HG03460 (cell line): ENCODE measurements around the gene EYA2.

ENCODE experiments used
- ATAC-seq: cut with Tn5 transposase; IDR thresholded peaks from one replicate; pipeline ENCODE4 v1.9.1; 2021; ENCODE audit not compliant: unreplicated experiment

Gene EYA2

DNA sequence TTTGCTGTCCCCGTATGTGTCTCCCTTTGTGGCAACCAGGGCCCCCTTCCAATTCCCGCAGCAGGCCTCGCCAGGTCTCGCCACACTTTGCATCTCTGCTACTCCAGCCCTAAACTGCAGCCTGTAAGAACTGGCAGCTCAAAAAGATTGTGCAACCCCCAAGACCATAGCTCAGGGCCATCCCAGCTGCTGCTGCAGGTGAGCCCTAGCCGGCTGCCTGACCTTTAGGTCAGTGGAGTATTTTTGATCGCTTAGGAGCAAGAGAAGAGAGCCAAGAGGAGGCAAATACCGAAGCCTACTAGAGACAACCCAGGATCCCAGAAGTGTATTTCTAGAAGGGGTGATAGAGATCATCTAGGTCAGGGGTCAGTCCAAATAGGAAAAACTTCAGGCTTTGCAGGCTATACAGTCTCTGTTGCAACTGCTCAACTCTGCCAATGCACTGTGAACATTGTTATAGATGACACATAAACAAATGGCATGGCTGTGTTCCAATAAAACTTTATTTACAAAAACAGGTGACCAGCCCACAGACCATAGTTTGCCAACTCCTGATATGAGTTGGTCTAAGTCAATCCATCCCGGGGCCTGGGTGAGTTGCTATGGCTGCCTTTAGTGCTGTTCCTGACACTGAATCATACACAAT lies 138.4 kb downstream of the EYA2 start:
- ATAC-seq, result no peak

DNA sequence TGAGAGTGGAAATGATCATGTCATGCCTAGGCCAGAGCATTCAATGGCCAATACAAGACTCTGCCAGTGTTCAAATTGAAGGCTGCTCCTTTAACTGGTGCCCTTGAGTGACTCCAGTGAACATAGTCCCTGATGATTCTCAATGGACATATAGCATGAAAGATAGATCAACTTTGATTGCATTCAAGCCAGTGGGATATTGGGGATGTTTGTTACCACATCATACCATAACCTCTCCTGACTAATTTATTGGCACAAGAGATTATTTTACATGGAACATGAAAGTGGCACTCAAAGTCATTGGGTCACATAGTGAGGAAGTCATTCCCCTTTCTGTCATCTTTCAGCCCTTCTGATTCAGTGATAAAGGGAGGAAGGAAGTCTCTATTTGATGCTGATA lies 139.0 kb downstream of the EYA2 start:
- no peak for ATAC-seq

DNA sequence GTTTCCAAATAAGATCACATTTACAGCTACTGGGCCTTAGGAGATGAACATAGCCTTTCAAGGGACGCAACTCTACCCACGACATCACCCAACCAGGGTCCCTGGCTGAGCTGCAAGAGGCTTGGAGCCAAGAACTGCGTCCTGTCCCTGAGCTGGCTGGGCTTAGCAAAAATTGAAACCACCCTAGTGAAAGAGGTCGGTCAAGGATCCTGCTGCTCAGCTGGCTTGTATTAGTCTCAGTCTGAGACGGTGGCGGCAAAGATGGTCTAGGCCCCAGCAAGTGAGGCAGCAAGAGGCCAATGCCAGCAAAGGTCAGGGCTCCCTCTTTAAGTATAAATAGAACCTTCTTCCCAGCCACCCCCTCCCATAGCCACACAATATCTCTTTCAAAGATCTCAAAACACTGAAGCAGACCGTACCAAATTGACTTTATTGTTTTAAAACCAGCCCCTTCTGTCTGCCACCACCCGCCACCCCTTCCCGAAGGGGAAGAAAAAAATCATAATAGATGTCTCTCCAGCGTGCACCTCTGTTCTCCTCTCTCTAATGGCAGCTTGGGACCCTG lies 140.5 kb downstream of the EYA2 start:
- ATAC-seq, result no peak

DNA sequence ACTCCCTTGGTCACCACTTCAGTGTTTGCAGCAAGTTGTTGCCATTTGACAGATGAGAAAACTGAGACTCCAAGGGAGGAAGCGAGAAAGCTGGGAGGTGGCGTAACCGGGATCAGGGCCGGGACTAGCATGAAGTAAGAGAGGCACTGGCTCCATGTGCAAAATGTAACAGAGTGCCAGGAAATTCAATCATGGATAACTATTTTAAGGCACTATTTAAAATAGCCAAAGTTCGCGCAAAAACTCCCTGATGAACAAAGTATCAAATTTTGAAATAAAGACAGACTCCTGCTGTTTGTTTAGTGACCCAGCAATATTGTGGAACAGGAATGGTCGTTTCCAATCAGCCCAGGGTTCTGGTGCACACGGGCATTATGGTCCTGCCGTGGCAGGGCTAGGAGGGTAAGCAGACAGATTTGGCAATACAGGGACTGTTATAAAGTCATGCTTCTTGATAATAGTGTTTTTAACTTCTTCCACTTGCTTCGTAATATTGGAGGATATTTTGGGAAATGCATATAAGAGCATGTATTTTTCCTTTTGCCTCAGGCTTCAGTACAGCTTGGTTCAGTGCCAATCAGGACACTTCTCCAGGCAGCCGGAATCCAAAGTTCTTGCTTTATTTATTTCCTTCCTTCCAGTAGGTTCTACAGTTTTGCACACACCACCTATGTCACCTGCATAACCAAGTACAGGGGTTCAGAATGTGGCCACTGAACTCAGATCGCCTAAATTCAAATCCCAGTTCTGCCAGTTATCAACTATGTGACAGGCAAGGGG lies 141.6 kb downstream of the EYA2 start:
- ATAC-seq, result no peak

DNA sequence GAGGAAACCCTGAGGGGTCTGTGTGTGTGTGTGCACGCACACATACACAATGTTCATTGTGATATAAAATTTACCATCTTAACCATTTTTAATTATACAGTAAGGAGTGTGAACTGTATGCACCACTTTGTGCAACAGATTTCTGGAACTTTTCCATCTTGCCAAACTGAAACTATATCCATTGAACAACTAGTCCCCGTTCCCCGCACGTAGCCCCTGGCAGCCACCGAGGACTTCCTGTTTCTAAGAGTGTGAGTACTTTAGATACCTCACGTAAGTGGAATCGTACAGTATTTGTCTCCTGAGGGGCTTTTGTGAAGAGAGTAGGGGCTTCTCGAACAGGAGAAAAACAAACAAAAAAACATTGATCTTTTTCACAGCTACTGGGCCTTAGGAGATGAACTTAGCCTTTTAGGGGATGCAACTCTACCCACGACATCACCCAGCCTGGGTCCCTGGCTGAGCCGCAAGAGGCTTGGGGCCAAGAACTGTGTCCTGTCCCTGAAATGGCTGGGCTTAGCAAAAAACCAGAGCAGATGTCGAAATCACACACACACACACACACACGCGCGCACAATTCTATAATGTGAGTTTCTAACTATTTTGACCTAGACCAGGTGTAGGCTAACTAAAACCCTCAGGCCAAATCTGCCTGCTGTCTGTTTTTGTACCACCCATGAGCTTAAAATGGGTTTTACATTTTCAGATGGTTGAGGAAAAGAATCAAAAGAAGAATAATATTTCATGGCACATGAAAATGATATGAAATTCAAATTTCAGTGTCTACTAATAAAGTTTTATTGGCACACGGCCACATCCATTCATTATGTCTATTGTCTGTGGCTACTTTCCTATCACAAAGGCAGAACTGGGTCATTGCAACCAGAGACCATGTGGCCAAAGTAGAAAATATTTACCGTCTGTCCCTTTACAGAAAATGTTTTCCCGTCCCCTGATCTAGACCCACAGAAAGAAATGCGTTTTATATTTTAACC lies 144.2 kb downstream of the EYA2 start:
- ATAC-seq, result no peak

DNA sequence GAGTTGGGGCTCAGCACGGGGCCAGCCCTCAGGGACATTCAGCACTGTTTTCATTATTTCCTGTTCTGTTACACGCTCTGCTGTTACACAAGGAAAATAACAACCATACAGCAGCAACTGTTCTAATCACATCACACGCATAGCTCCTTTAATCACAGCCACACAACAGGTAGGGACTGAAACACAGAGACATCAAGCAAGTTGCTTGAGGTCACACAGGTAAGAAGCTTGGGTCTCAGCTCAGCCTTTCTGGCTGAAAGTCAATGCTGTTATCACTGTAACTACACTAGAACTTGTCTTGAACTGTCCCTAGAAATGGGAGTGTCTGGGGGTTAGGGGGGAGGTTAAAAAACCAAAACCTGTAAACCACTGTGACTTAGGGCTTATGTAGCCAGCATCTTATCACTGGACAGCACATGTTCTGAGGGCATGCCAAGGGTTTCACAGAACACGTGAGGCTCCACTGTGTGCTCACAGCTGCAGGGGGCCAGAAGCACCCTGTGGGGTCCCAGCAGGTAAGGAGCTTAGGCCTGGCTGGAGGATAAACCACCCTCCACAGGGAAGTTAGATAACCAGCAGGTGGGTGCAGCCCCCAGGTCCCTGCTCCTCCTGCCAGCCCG lies 146.0 kb downstream of the EYA2 start:
- ATAC-seq, result no peak

DNA sequence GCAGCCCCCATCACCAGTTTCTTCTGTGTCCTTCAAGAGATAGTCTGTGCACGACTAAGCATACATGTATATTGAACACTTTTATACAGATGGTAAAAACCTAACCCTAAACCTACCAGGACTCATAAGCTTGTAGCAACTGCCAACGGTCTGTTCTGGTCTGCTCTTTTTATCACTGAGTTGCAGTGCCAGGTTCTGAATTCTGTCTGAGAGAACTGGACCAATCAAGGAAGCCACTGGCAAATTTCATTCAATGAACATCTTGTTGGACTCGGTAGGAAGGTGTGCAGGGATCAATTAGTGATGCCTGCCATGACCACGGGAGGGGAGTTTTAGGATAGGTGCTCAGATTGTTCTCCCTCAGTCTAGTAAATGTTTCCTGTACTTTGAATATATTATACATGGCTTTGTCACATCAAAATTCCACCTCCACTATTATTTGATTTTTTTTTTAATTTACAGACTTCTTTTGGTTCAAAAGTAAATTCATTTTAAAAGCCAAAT lies 146.8 kb downstream of the EYA2 start:
- no peak for ATAC-seq

DNA sequence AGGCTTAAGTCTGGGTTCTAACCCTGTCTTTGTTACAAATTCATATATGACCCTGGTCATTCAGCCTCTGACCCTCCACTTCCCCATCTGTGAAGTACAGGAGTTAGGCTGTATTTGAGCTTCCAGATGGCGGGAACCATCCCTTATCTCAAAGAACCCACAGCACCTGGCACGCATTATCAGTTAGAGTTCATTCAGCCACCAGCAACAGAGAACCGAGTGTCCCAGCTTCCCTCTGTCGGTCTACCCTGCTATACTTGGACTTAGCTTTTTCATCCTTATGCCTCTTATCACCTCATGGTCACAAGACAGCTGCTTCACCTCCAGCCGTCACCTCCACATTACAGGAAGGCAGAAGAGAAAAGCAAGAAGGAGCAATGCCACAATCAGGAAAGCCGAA lies 147.8 kb downstream of the EYA2 start:
- no peak for ATAC-seq

DNA sequence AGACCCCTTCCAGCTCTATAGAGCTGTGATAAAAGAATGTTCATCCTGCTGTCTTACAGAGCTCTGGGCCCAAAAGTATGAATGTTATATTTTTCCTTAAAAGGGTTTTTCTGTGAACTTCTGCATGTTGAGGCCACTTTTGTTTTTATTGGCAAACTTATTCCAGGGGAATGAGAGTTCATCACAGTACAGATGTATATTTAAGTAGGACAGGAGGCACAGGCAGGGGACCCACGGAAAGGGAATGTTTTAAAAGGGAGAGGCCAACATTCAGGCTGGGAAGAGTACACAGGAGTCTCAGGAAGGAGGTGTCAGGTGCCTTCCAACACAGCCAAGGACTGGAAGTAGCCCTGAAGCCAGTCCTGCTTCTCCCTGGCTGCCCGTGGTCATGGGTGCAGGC lies 148.4 kb downstream of the EYA2 start:
- no peak for ATAC-seq

DNA sequence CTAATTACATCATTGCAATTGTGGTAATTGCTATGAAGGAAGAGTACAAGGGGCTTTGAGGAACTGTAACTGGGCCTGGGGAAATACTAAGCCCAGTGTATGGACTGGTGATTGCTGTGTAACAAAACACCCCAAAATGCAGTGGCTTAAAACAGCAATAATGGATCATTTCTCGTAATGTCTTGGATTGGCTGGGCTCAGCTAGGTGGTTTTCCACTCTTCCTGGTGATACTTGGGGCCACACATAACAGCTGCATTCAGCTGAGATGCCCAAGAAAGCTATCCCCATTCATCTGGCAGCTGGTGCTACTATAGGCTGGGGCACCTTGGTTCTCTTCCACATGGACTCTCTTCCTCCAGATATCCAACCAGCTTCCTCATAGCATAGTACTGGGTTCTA lies 150.3 kb downstream of the EYA2 start:
- ATAC-seq, result no peak

DNA sequence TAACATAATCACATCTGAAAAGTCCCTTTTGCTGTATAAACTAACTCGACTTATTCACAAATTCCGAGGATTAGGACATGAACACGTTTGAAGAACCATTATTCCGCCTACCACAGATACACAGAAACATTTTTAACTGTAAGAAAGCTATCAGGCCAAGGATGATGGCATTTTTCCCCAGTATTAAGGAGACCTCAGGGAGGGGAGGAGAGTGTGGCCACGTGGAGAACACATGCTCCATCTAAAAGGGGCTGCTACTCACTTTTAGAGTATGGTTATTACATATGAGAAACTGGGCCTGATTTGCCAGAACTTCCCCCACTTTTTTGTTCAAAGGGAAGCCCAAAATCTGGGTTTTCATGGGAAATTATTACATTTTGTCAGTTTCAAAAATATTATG lies 153.4 kb downstream of the EYA2 start:
- no peak for ATAC-seq

DNA sequence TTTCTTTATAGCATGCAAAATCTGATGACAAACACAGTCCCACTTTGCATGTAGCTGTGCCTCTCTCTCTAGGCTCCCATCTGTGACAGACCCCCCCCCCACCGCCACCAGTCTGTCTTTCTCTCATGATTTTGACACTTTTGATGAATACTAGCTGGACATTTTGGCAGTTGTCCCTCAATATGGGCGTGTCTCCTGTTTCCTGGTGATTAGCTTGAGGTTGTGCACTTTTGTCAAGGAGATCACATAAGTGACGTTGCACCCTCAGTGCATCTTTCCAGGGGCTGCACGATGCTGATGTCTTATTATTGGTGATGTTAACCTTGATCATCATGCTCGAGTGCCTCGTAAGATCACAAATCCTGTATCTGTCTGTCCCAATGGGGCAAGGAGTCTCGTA lies 155.1 kb downstream of the EYA2 start:
- no peak for ATAC-seq

DNA sequence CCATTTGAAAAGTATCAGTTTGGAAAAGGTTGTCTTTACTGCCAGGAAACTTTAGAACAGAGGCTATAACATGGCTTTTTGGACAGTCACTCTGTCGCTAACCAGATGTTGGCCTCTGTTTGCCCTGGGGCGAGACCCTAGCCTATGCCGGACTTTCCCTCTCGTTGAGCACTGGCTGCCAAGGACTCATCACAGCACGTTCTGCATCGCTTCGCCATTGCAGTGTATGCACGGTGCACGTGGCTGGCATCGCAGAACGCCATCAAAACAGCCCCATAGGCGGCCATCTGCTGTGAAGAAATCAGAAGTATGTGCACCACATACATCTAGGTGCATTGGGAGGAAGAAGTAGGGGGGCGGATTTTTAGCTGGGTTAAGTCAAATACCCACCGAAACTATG lies 156.4 kb downstream of the EYA2 start:
- no peak for ATAC-seq

DNA sequence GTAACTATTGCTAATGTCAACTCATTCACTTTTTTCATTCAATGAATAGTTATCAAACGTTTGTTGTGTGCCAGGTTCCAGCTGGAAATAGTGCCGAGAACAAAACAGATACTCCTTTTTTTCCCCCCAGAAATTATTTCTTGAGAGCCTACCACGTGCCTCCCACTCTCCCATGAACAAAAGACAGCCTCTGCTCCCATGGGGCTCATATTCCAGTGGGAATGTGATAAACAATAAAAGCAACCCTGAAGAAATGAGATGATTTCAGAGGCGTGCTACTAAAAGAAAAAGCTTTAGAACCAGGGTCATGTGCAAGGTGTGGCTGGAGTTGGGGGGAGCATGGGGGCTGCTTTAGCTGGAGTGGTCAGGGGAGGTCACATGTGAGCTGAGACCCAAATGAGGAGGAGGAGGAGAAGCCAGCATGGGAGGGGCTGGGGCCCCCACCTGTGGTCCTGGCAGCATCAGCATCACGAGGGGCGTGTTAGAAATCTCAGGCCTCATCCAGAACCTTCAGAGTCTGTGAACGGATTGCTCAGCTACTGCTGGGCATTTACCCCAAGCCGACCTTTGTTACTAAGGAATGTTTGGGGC lies 157.4 kb downstream of the EYA2 start:
- ATAC-seq, result no peak

DNA sequence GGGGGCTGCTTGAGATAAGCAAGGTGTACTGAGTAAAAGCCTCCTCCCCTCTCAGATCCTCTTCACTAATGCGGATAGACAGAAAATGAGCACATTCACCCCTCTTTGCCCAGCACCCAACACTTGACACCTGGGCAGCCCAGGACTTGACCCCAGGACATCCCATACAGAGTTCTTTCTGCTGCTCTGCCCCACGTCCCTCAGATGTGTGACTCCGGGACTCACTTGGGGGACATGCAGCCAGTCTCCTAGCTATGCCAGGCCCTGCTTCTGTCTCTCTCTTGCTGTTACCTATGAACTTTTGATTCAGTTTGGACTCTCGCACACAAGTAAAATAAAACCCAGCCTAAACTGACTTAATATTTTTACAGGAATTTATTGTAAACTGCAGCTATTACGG lies 159.9 kb downstream of the EYA2 start:
- no peak for ATAC-seq

DNA sequence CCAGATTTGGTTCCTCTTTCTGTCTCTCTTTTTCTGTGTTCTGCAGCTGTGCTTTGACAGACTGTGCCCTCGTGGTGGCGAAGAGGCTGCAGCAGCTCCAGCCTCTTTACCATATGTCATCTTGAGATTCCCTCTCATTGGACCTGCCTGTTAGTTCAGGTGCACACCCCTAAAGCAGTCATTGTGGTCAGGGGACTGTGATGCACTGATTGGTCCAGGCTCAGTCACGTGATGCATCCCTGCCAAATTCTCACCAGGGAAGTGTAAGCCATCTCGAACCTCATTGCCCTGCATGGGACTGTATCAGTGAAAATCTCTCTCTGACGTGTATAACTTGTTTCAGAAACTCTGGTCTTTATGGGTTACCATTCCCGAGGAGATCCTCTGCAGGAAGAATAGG lies 160.3 kb downstream of the EYA2 start:
- no peak for ATAC-seq

DNA sequence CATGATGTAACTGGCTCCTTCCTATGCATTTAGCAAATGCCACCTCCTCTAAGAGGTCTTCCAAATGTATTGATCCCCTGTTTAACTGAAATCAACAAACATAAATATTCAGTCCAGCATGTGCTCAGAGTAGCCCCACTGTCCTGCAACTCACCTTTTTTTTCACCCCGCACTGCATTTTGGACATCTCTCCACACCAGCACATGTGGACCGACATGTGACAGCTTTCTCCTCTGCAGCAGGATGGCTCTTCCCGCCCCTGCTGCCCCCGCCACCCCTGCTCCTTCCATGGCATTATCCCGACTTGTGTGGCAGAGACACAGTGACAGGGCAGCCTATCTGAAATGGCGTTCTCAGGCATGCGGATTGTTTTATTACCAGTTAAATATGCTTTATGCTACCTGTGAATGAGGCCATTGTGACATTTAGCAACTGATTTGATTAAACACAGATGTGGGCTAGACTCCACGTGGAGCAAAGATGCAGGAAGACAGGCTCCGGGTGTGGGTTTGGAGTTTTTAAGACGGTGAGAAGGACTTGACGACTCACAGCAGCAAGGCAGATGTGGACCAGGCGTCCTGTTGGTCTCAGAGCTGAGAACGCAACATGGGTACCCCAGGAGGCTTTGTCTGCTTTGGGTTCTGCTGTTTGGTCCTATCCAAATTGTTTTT lies 161.2 kb downstream of the EYA2 start:
- ATAC-seq, result no peak

DNA sequence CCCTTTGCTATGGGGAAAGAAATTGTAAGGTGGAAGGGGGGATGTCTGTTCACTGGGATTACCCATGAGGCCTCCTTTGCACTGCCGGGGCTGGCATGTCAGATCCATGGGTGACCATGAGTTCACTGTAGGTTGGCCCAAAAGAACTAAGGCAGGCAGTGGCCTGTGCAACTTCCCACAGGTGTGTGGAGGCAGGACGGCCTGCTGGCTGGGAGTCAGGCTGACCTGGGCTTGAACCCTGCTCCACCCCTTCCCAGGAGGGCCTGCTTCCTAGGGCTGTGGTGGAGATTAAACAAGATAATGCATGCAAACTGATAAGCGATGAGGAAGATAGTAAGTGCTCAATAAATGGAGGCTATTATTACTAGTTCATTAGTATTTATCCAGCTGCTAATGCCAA lies 163.0 kb downstream of the EYA2 start:
- ATAC-seq, result no peak

DNA sequence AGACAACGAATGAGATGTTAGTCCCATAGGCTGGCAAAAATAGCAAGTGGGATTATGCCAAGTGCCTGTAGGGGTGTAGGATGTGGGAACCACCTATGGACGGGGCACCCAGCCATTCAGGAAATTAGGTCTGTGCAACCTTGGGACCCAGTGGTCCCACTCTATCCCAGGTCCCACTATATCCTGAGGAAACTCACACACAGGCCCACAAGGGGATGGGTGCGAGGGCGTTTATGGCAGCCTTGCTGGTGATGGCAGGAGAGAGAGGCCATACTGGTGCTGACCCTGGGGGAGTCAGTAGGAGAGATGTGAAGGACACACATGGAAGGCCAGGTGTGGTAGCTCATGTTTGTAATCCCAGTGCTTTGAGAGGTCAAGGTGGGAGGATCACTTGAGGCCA lies 163.6 kb downstream of the EYA2 start:
- ATAC-seq, result no peak

DNA sequence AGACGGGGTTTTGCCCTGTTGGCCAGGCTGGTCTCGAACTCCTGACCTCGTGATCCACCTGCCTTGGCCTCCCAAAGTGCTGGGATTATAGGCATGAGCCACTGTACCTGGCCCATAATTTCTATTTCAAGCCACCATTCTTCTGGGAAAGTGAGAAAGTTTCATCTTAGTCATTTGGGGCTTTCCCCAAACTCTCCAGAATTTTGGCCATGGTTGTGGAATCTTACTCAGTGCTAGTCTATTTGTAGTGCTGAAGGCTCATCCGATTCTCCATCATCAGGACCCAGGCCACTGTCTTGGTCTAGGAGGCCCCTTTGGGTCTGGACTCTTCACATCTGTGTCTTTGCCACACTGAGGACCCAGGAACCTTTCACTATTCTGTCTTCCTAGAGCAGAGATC lies 164.9 kb downstream of the EYA2 start:
- ATAC-seq, result no peak
